Mesothelial cell of epicardium (in vitro differentiated cells): Measurements from ENCODE around the gene SERINC1. TPM values are rescaled to one million over a fixed set of nuclear protein-coding genes. Genes with fewer than 3 reads are reported as not detected.
A peak's percentile ranks its signal among the peaks of the same experiment; 100 is the strongest.

Experiments
- DNase-seq, 2 experiments: peaks; one replicate each; pipeline ENCODE4 v3.0.0; 2021; ENCODE audit warnings: low spot score in 2 of 2; ENCODE audit not compliant: unreplicated experiment in 2 of 2
- H3K27ac Mint-ChIP-seq: 2 replicates; pipeline ENCODE4 v1.8.0; 2021; ENCODE audit warnings: mixed read lengths
- H3K27me3 Mint-ChIP-seq: 2 replicates; pipeline ENCODE4 v1.8.0; 2021; ENCODE audit warnings: low read depth, mixed read lengths
- H3K36me3 Mint-ChIP-seq: 2 replicates; pipeline ENCODE4 v1.8.0; 2021; ENCODE audit warnings: mixed read lengths
- H3K4me1 Mint-ChIP-seq: 2 replicates; pipeline ENCODE4 v1.8.0; 2021; ENCODE audit warnings: mixed read lengths
- H3K4me3 Mint-ChIP-seq: 2 replicates; pipeline ENCODE4 v1.8.0; 2021; ENCODE audit warnings: mild to moderate bottlenecking, moderate library complexity, mixed read lengths
- H3K9me3 Mint-ChIP-seq: 2 replicates; pipeline ENCODE4 v1.8.0; 2021; ENCODE audit warnings: mixed read lengths
- total RNA-seq: library from RNA; stranded (reverse); gene quantifications from 3 replicates; pipeline ENCODE4 v1.2.1, GENCODE V29; 2021
- TF ChIP-seq, protein P1 (sequence below): fragments of 200-600 bp; sonication (generic); IDR thresholded peaks from one replicate; pipeline ENCODE4 v1.5.0; 2021; ENCODE audit warnings: antibody characterized with exemption; ENCODE audit not compliant: unreplicated experiment

The SERINC1 gene
- total RNA-seq, 1 donor from 2014 or later, result 99.5 TPM

DNA sequence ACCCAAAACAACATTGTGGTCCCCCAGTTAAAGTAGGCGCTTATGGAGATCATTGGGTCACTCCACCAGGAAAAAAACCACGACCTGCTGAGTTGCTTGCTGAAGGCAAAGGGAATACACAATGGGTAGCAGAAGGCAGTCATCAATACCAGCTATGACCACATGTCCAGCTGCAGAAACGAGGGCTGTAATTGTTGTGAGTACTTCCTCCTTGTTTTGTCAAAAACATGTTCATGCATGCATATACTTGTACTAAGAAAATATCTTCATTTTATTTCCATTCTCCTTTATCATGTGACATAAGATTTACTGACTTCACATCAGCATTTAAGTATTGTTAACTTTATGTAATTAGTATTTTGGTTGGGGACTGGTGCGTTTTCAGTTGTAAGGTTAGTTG is 16.9 kb downstream of the SERINC1 start:
- Mint-ChIP-seq H3K4me1 (peaks cover 13% of the 10 kb centered on the region), H3K27me3 (no peaks in the 10 kb centered on the region), H3K4me3 (no peak overlapping the region), H3K36me3 (peaks cover 44% of the 10 kb centered on the region), H3K9me3 (no peaks in the 10 kb centered on the region), H3K27ac (no peak overlapping the region)
- DNase-seq, result no peak
- TF ChIP-seq, protein P1, sequence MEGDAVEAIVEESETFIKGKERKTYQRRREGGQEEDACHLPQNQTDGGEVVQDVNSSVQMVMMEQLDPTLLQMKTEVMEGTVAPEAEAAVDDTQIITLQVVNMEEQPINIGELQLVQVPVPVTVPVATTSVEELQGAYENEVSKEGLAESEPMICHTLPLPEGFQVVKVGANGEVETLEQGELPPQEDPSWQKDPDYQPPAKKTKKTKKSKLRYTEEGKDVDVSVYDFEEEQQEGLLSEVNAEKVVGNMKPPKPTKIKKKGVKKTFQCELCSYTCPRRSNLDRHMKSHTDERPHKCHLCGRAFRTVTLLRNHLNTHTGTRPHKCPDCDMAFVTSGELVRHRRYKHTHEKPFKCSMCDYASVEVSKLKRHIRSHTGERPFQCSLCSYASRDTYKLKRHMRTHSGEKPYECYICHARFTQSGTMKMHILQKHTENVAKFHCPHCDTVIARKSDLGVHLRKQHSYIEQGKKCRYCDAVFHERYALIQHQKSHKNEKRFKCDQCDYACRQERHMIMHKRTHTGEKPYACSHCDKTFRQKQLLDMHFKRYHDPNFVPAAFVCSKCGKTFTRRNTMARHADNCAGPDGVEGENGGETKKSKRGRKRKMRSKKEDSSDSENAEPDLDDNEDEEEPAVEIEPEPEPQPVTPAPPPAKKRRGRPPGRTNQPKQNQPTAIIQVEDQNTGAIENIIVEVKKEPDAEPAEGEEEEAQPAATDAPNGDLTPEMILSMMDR, result no peak

GRCh38 chr6:122452509-122452908 is 19.1 kb downstream of the SERINC1 start:
- no peaks in the 10 kb centered on the region for H3K4me1 Mint-ChIP-seq
- H3K36me3 Mint-ChIP-seq, result peaks cover 51% of the 10 kb centered on the region
- no peak overlapping the region for H3K4me3 Mint-ChIP-seq
- no peaks in the 10 kb centered on the region for H3K9me3 Mint-ChIP-seq
- no peaks in the 10 kb centered on the region for H3K27me3 Mint-ChIP-seq
- TF ChIP-seq, protein P1, result no peak
- H3K27ac Mint-ChIP-seq, result peak overlapping the region; percentile 54
- no peak for DNase-seq

DNA sequence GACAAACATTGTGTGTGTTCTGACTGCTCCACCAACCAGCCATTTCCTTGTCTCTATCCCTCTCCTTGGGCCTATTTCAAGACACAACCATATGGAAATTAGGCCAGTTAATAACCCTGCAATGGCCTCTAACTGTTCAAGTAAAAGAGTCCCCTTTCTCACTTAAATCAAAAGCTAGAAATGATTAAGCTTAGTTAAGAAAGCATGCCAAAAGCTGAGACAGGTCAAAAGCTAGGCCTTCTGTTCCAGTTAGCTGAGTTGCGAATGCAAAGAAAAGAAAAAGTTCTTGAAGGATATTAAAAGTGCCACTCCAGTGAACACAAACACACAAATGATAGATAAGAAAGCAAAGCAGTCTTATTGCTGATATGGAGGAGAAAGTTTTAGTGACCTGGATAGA is 22.5 kb downstream of the SERINC1 start:
- Mint-ChIP-seq H3K4me3 (no peak overlapping the region), H3K9me3 (no peaks in the 10 kb centered on the region), H3K36me3 (peaks cover 46% of the 10 kb centered on the region), H3K27ac (no peak overlapping the region), H3K4me1 (no peaks in the 10 kb centered on the region), H3K27me3 (no peaks in the 10 kb centered on the region)
- no peak for DNase-seq
- TF ChIP-seq, protein P1, result no peak

DNA sequence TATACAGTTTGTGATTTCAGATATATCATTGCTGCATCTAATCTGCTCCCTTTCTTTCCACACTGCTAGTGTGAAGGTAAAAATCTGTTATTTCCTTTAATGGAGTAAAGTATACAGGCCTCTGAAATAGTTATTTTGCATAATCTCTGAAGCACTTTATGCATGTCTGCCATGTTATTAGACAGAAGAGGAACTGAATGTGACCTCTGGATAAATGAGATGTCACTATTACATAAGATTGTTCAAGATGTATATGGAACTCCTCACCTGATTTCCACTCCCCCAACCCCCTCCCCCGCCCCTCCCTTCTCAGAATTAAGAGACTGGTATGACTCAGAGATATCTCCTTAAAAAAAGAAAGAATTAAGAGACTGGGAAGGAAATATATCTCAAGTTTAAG is 26.3 kb downstream of the SERINC1 start:
- H3K4me1 Mint-ChIP-seq, result no peaks in the 10 kb centered on the region
- DNase-seq, result no peak
- no peak overlapping the region for H3K27ac Mint-ChIP-seq
- no peaks in the 10 kb centered on the region for H3K27me3 Mint-ChIP-seq
- no peak overlapping the region for H3K4me3 Mint-ChIP-seq
- H3K36me3 Mint-ChIP-seq, result peaks cover 49% of the 10 kb centered on the region
- peaks cover 18% of the 10 kb centered on the region for H3K9me3 Mint-ChIP-seq
- TF ChIP-seq, protein P1, result no peak

DNA sequence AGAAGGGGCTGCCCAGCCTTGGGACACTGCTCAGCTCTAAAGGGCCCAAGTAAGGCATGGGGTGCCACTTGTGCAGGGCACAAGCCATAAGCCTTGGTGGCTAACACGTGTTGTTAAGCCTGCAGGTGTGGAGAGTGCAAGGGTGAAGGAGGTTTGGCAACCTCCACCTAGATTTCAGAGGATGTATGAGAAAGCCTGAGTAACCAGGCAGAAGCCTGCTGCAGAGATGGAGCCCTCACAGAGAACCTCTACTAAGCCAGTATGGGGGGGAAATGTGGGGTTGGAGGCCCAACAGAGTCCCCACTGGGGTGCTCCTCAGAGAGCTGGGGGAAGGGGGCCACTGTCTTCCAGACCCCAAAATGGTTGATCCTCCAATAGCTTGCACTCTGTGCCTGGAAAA is 32.6 kb downstream of the SERINC1 start:
- Mint-ChIP-seq H3K27me3 (no peaks in the 10 kb centered on the region), H3K4me1 (no peaks in the 10 kb centered on the region), H3K4me3 (no peak overlapping the region), H3K27ac (no peak overlapping the region), H3K36me3 (peaks cover 72% of the 10 kb centered on the region), H3K9me3 (peaks cover 49% of the 10 kb centered on the region)
- TF ChIP-seq, protein P1, result no peak
- DNase-seq, result no peak

DNA sequence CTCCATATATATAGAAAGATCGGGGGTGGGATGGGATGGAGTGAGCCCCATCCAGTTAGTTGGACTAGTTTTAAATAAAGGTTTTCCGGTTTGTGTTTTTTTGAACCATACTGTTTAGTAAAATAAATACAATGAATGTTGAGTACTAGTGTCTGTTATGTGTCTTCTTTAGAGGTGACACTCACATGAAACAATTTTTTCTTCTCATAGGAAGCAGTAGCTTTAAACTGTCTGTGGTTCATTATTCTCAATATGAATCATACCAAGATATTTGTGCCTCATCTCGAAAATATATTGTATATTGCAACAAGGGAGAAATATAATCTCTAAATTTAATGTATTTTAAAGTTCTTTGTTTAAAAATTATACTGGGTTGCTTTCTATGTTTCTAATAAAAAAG is 38.8 kb downstream of the SERINC1 start:
- Mint-ChIP-seq H3K27ac (no peak overlapping the region), H3K9me3 (peaks cover 10% of the 10 kb centered on the region), H3K4me1 (no peaks in the 10 kb centered on the region), H3K27me3 (no peaks in the 10 kb centered on the region), H3K4me3 (no peak overlapping the region), H3K36me3 (peaks cover 44% of the 10 kb centered on the region)
- TF ChIP-seq, protein P1, result no peak
- DNase-seq, result no peak
